HCT116 (cell line): ENCODE results near the gene CPT1C. TPM values are rescaled to one million over a fixed set of nuclear protein-coding genes. Genes with fewer than 3 reads are reported as not detected.

Experiments used
- ATAC-seq: fragments of 200-7000 bp; cut with Tn5 transposase; 2 replicates; pipeline ENCODE4 v1.9.1; 2020; ENCODE audit warnings: mild to moderate bottlenecking, moderate library complexity
- BruUV-seq: library from RNA; stranded (reverse); fragments of 400-500 nt; replicated peaks from 2 replicates; lab custom pipeline; 2021; lab: Mats Ljungman, UMichigan
- CTCF ChIA-PET: fragments of 300-600 bp; sonication (Branson Sonifier 250); formaldehyde crosslinking; loops from one replicate; lab custom pipeline; 2021; ENCODE audit warnings: antibody characterized with exemption; lab: Charles Lee
- POLR2A ChIA-PET: fragments of 300-600, 350-600 bp; sonication (Branson Sonifier 250); formaldehyde crosslinking; loops from one replicate; lab custom pipeline; 2021; ENCODE audit warnings: antibody characterized with exemption; lab: Charles Lee
- RAD21 ChIA-PET, 2 experiments: fragments of 300-600 bp; sonication (Branson Sonifier 250); formaldehyde crosslinking; loops; one replicate each; lab custom pipeline; 2023; ENCODE audit warnings: low total read pairs in 2 of 2; ENCODE audit not compliant: uncharacterized antibody in 2 of 2, unreplicated experiment in 2 of 2, low non-redundant PET in 1 of 2; lab: Charles Lee
- DNase-seq: peaks from one replicate; pipeline ENCODE4 v3.0.0-alpha.2; 2010; ENCODE audit warnings: low read depth, low spot score
- H2AFZ ChIP-seq: fragments of 200-600 bp; shearing (Covaris generic), sonication (generic); 2 replicates; pipeline ENCODE4 v1.6.1; 2017; ENCODE audit warnings: low read depth, mixed run types, mixed read lengths, antibody characterized with exemption, low read length; ENCODE audit not compliant: poor library complexity, severe bottlenecking
- H3K27ac ChIP-seq: 2 replicates; pipeline ENCODE4 v1.5.1; 2012; ENCODE audit warnings: low read depth, low read length
- H3K27me3 ChIP-seq: fragments of 200-600 bp; sonication (generic); 2 replicates; pipeline ENCODE4 v1.6.1; 2016; ENCODE audit warnings: mixed run types, low read length, mixed read lengths; ENCODE audit not compliant: insufficient read depth
- H3K36me3 ChIP-seq, 2 experiments: fragments of 200-500 bp in 1 of 2; fragments of 200-600 bp in 1 of 2; sonication (Bioruptor generic) in 1 of 2; sonication (generic) in 1 of 2; 2 replicates each; pipeline versions ENCODE4 v1.5.1 to v1.6.1; 2014 to 2016; ENCODE audit warnings: low read length in 2 of 2, inconsistent platforms in 1 of 2, mixed read lengths in 1 of 2, mixed run types in 1 of 2; ENCODE audit not compliant: insufficient read depth in 2 of 2, control insufficient read depth in 1 of 2
- H3K4me1 ChIP-seq, 2 experiments: fragments of 200-600 bp in 1 of 2; sonication (generic) in 1 of 2; 2 replicates each; pipeline versions ENCODE4 v1.5.1 to v1.6.1; 2012 to 2017; ENCODE audit warnings: low read length in 2 of 2, inconsistent platforms in 1 of 2, mild to moderate bottlenecking in 1 of 2, mixed read lengths in 1 of 2, mixed run types in 1 of 2, moderate library complexity in 1 of 2; ENCODE audit not compliant: insufficient read depth in 2 of 2, control insufficient read depth in 1 of 2
- H3K4me2 ChIP-seq: fragments of 200-600 bp; sonication (generic); 2 replicates; pipeline ENCODE4 v1.6.1; 2017; ENCODE audit warnings: mixed run types, low read length, mixed read lengths
- H3K4me3 ChIP-seq, 2 experiments: fragments of 200-600 bp in 1 of 2; sonication (generic) in 1 of 2; replicated peaks in 1 of 2; 2 replicates each; pipeline ENCODE4 v1.5.1; 2011 to 2016; ENCODE audit warnings: low read length in 2 of 2, control low read depth in 1 of 2, low read depth in 1 of 2, mild to moderate bottlenecking in 1 of 2, mixed read lengths in 1 of 2, mixed run types in 1 of 2
- H3K79me2 ChIP-seq: fragments of 200-600 bp; sonication (generic); 2 replicates; pipeline ENCODE4 v1.6.1; 2017; ENCODE audit warnings: mild to moderate bottlenecking, mixed run types, low read length, moderate library complexity, mixed read lengths; ENCODE audit not compliant: insufficient read depth
- H3K9ac ChIP-seq: fragments of 200-600 bp; sonication (generic); 2 replicates; pipeline ENCODE4 v1.6.1; 2016; ENCODE audit warnings: low read length, mixed read lengths
- H3K9me2 ChIP-seq: fragments of 200-600 bp; sonication (generic), shearing (Covaris generic); 2 replicates; pipeline ENCODE4 v1.6.1; 2017; ENCODE audit warnings: mixed run types, mild to moderate bottlenecking, moderate library complexity; ENCODE audit not compliant: insufficient read depth
- H3K9me3 ChIP-seq, 2 experiments: fragments of 200-500 bp in 1 of 2; fragments of 200-600 bp in 1 of 2; sonication (Bioruptor generic) in 1 of 2; sonication (generic) in 1 of 2; 2 replicates each; pipeline ENCODE4 v1.6.1; 2014 to 2017; ENCODE audit warnings: low read length in 2 of 2, mixed read lengths in 2 of 2, inconsistent platforms in 1 of 2, low read depth in 1 of 2, mild to moderate bottlenecking in 1 of 2, mixed run types in 1 of 2, moderate library complexity in 1 of 2; ENCODE audit not compliant: control insufficient read depth in 1 of 2, insufficient read depth in 1 of 2
- H4K20me1 ChIP-seq: fragments of 200-600 bp; sonication (generic), shearing (Covaris generic); 2 replicates; pipeline ENCODE4 v1.6.1; 2017; ENCODE audit warnings: mixed run types, mild to moderate bottlenecking, moderate library complexity; ENCODE audit not compliant: insufficient read depth
- CTCF ChIP-seq, 3 experiments: fragments of 200-600 bp in 1 of 3; sonication (generic) in 1 of 3; IDR thresholded peaks in 2 of 3; conservative IDR thresholded peaks in 1 of 3; 2 replicates each; pipeline ENCODE4 v1.5.1; 2012 to 2017; ENCODE audit warnings: low read depth in 2 of 3, low read length in 2 of 3, antibody characterized with exemption in 1 of 3, borderline replicate concordance in 1 of 3, control low read depth in 1 of 3, mild to moderate bottlenecking in 1 of 3, mixed read lengths in 1 of 3, mixed run types in 1 of 3, moderate library complexity in 1 of 3; ENCODE audit not compliant: insufficient read depth in 1 of 3
- RAD21 ChIP-seq: IDR thresholded peaks from 2 replicates; pipeline ENCODE4 v1.6.1; 2012; ENCODE audit warnings: low read depth, mild to moderate bottlenecking
- REST ChIP-seq: IDR thresholded peaks from 2 replicates; pipeline ENCODE4 v1.6.1; 2012; ENCODE audit warnings: low read depth
- SIN3A ChIP-seq: IDR thresholded peaks from 2 replicates; pipeline ENCODE4 v1.6.1; 2012; ENCODE audit warnings: low read depth
- ZBTB33 ChIP-seq: IDR thresholded peaks from 2 replicates; pipeline ENCODE4 v1.6.1; 2011; ENCODE audit warnings: mild to moderate bottlenecking, low read length, moderate library complexity; ENCODE audit not compliant: insufficient replicate concordance; ENCODE audit errors: extremely low read depth
- ZFX ChIP-seq: fragments of 450-650 bp; IDR thresholded peaks from 2 replicates; pipeline ENCODE4 v1.6.1; 2017
- ZNF274 ChIP-seq: fragments of 200-500 bp; sonication (Bioruptor generic); IDR thresholded peaks from 2 replicates; pipeline ENCODE4 v1.6.1; 2014; ENCODE audit warnings: mild to moderate bottlenecking, low read depth, low read length, inconsistent platforms
- intact Hi-C: fragments of 100-400 bp; cut with micrococcal nuclease; formaldehyde crosslinking; loops from 2 replicates; pipeline ENCODE4 v1.10.0; 2022
- total RNA-seq: library from RNA; stranded (reverse); gene quantifications from one replicate; pipeline ENCODE4 v1.2.1, GENCODE V29; 2021; ENCODE audit not compliant: unreplicated experiment

The CPT1C gene
- total RNA-seq, 1 experiment from 2014 or later: 12.0 TPM

- no peaks in the 10 kb centered on the region for H4K20me1 ChIP-seq
- intact Hi-C loops: no loop called here
- BruUV-seq: TSS peak; percentile 82
- no peak overlapping the region for H2AFZ ChIP-seq
- ATAC-seq: peak; percentile 9
- H3K9me2 ChIP-seq: no peaks in the 10 kb centered on the region
- CTCF ChIA-PET: interaction anchor here (2.0 kb wide), 1 partner anchor 11 kb away, joined by 6 read pairs; the partner anchor contains the start of gene PRMT1
- DNase-seq: no peak
- H3K27me3 ChIP-seq: no peaks in the 10 kb centered on the region
- H3K9me3 ChIP-seq: no peaks in the 10 kb centered on the region
- H3K4me3 ChIP-seq: peak overlapping the region; percentile 90 to 95
- H3K27ac ChIP-seq: peak overlapping the region; percentile 95
- H3K9ac ChIP-seq: peak overlapping the region; percentile 91
- TF ChIP-seq CTCF (IDR thresholded peaks at IDR 0.05 in 2 of 3, conservative IDR thresholded peaks at IDR 0.05 in 1 of 3; ENCODE audit: borderline replicate concordance in 1 of 3, insufficient read depth in 1 of 3, low read depth in 2 of 3, low read length in 2 of 3) (0 out of 6 replicates have a peak, but pooled peaks of 1 of the 3 experiments have one; percentile 10), RAD21 (no peak)
- POLR2A ChIA-PET: interaction anchor here (2.2 to 2.9 kb wide), 2 partner anchors 9 to 24 kb away, joined by 15 to 53 read pairs; partner anchors contain the start of genes PRMT1 and SCAF1
- peaks cover 6 to 30% of the 10 kb centered on the region in 2 experiments; a peak in 3 of 4 replicates for H3K4me1 ChIP-seq
- peaks cover 59% of the 10 kb centered on the region for H3K79me2 ChIP-seq
- H3K4me2 ChIP-seq: peak overlapping the region; percentile 78
- RAD21 ChIA-PET: no interaction called here
- peaks cover 3 to 36% of the 10 kb centered on the region in 2 experiments; a peak in 3 of 4 replicates for H3K36me3 ChIP-seq
Observed at GRCh38 chr19:49666120-49666444, 24.8 kb upstream of the CPT1C start.

- Histone ChIP-seq H3K4me2 (peak overlapping the region; percentile 78), H3K27me3 (no peaks in the 10 kb centered on the region), H3K4me3 (peak overlapping the region; percentile 90 to 95; a peak in 3 of 4 replicates), H3K9me3 (no peaks in the 10 kb centered on the region), H3K36me3 (peaks cover 3 to 29% of the 10 kb centered on the region in 2 experiments; a peak in 3 of 4 replicates), H3K9me2 (no peaks in the 10 kb centered on the region), H3K27ac (no peak overlapping the region), H3K4me1 (peaks cover 12 to 41% of the 10 kb centered on the region in 2 experiments; a peak in 3 of 4 replicates), H3K79me2 (peaks cover 58% of the 10 kb centered on the region), H4K20me1 (no peaks in the 10 kb centered on the region), H3K9ac (peak overlapping the region; percentile 91), H2AFZ (no peak overlapping the region)
- CTCF ChIA-PET: interaction anchor here (0.6 kb wide), 1 partner anchor 126 kb away, joined by 3 read pairs; no protein-coding TSS in a partner anchor
- BruUV-seq: no TSS peak
- ATAC-seq (no peak), DNase-seq (no peak)
- POLR2A ChIA-PET: no interaction called here
- RAD21 ChIA-PET: no interaction called here
- intact Hi-C loops: no loop called here
- no peak for TF ChIP-seq CTCF (IDR thresholded peaks at IDR 0.05 in 2 of 3, conservative IDR thresholded peaks at IDR 0.05 in 1 of 3; ENCODE audit: borderline replicate concordance in 1 of 3, insufficient read depth in 1 of 3, low read depth in 2 of 3, low read length in 2 of 3)
- no peak for TF ChIP-seq ZBTB33
- TF ChIP-seq ZFX: no peak
- no peak for TF ChIP-seq ZNF274
- TF ChIP-seq SIN3A: no peak
- no peak for TF ChIP-seq REST
Observed at GRCh38 chr19:49667473-49667872, 23.4 kb upstream of the CPT1C start.
